Endothelial cell of umbilical vein (primary cell): Measurements from ENCODE around the gene KRTAP10-7.
"Not testable (repeated sequence)": the region's sequence is repeated elsewhere in the genome, so short reads cannot be mapped to it uniquely, and the experiment has no call there.

Source experiments
- CTCF ChIP-seq, 2 donors: IDR thresholded peaks; 1 replicate in 1 of 2; 2 replicates in 1 of 2; pipeline ENCODE4 v1.5.1; 2011; ENCODE audit warnings: low read length in 2 of 2, mild to moderate bottlenecking in 2 of 2, moderate library complexity in 2 of 2, control low read depth in 1 of 2, inconsistent platforms in 1 of 2, low read depth in 1 of 2; ENCODE audit not compliant: insufficient read depth in 1 of 2; ENCODE audit errors: extremely low read depth in 1 of 2
- EZH2 ChIP-seq: IDR thresholded peaks from 2 replicates; pipeline ENCODE4 v1.6.1; 2012; ENCODE audit warnings: borderline replicate concordance, low read depth, mild to moderate bottlenecking, moderate library complexity, low read length, inconsistent platforms; ENCODE audit not compliant: severe bottlenecking
- FOS ChIP-seq: IDR thresholded peaks from 2 replicates; pipeline ENCODE4 v1.6.1; 2011; ENCODE audit warnings: mild to moderate bottlenecking, low read length, moderate library complexity, borderline replicate concordance; ENCODE audit not compliant: insufficient read depth
- GATA2 ChIP-seq: IDR thresholded peaks from 2 replicates; pipeline ENCODE4 v1.7.0; 2011; ENCODE audit warnings: low read depth, mild to moderate bottlenecking, moderate library complexity, mixed read lengths, low read length; ENCODE audit not compliant: insufficient read length, insufficient read depth
- JUN ChIP-seq: IDR thresholded peaks from 2 replicates; pipeline ENCODE4 v1.6.1; 2011; ENCODE audit warnings: borderline replicate concordance, low read depth; ENCODE audit not compliant: insufficient read length, insufficient read depth
- MYC ChIP-seq: IDR thresholded peaks from one replicate; pipeline ENCODE4 v1.6.1; 2011; ENCODE audit warnings: mild to moderate bottlenecking, low read depth, low read length
- POLR2A ChIP-seq: IDR thresholded peaks from 2 replicates; pipeline ENCODE4 v1.6.1; 2012; ENCODE audit warnings: low read depth, mild to moderate bottlenecking, control low read depth, low read length
- POLR2AphosphoS5 ChIP-seq: IDR thresholded peaks from 2 replicates; pipeline ENCODE4 v1.6.1; 2012; ENCODE audit warnings: low read depth, mild to moderate bottlenecking, control low read depth, low read length, moderate library complexity; ENCODE audit not compliant: insufficient read depth
- TF ChIP-seq, protein P1 (sequence below): IDR thresholded peaks from 2 replicates; pipeline ENCODE4 v1.6.1; 2011; ENCODE audit not compliant: insufficient read depth, insufficient read length

DNA sequence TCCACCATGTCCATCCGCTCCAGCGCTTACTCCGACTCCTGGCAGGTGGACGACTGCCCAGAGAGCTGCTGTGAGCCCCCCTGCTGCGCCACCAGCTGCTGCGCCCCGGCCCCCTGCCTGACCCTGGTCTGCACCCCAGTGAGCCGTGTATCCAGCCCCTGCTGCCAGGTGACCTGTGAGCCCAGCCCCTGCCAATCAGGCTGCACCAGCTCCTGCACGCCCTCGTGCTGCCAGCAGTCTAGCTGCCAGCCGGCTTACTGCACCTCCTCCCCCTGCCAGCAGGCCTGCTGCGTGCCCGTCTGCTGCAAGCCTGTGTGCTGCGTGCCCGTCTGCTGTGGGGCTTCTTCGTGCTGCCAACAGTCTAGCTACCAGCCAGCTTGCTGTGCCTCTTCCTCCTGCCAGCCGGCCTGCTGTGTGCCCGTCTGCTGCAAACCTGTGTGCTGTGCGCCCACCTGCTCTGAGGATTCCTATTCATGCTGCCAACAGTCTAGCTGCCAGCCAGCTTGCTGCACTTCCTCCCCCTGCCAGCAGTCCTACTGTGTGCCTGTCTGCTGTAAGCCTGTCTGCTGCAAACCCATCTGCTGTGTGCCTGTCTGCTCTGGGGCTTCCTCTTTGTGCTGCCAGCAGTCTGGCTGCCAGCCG is 26.9 kb downstream of the KRTAP10-7 start:
- not testable (repeated sequence) for TF ChIP-seq MYC; CTCF (IDR thresholded peaks at IDR 0.05; ENCODE audit: extremely low read depth in 1 of 2, insufficient read depth in 1 of 2, low read depth in 1 of 2, low read length in 2 of 2); POLR2A; POLR2AphosphoS5; EZH2; GATA2; FOS; JUN
- TF ChIP-seq, protein P1, sequence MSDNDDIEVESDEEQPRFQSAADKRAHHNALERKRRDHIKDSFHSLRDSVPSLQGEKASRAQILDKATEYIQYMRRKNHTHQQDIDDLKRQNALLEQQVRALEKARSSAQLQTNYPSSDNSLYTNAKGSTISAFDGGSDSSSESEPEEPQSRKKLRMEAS: not testable (repeated sequence)
